ENCODE results near the gene ATG10. TPM values are rescaled to one million over a fixed set of nuclear protein-coding genes. Genes with fewer than 3 reads are reported as not detected.
"Not testable (repeated sequence)": the region's sequence is repeated elsewhere in the genome, so short reads cannot be mapped to it uniquely, and the experiment has no call there.

Gene ATG10
- total RNA-seq, 1 donor from 2014 or later, result 5.3 TPM

GRCh38 chr5:81980160-81980559 is 8.3 kb downstream of the ATG10 start:
- Mint-ChIP-seq H3K9me3 (no peaks in the 10 kb centered on the region), H3K4me1 (no peaks in the 10 kb centered on the region), H3K27ac (no peak overlapping the region), H3K27me3 (no peaks in the 10 kb centered on the region), H3K36me3 (ENCODE audit: low read depth) (peaks cover 22% of the 10 kb centered on the region), H3K4me3 (no peak overlapping the region)
- ATAC-seq (ENCODE audit: low read depth) (no peak), DNase-seq (no peak)
- no peak for TF ChIP-seq CTCF (IDR thresholded peaks at IDR 0.05)
- ChIA-PET CTCF (no interaction called here), POLR2A (interaction anchor here (0.7 to 1.1 kb wide), 2 partner anchors 8 to 87 kb away, joined by 4 to 5 read pairs; partner anchors contain the start of gene ATG10)
- intact Hi-C loops (cut with micrococcal nuclease), result no loop called here

GRCh38 chr5:81980598-81981260 is 8.9 kb downstream of the ATG10 start:
- Mint-ChIP-seq H3K27ac (no peak overlapping the region), H3K27me3 (no peaks in the 10 kb centered on the region), H3K4me1 (no peaks in the 10 kb centered on the region), H3K36me3 (ENCODE audit: low read depth) (peaks cover 22% of the 10 kb centered on the region), H3K9me3 (no peaks in the 10 kb centered on the region), H3K4me3 (no peak overlapping the region)
- no peak for TF ChIP-seq CTCF (IDR thresholded peaks at IDR 0.05)
- ChIA-PET CTCF (no interaction called here), POLR2A (interaction anchor here (0.7 to 1.1 kb wide), 2 partner anchors 9 to 88 kb away, joined by 4 to 5 read pairs; partner anchors contain the start of gene ATG10)
- ATAC-seq (ENCODE audit: low read depth) (no peak), DNase-seq (no peak)
- intact Hi-C loops (cut with micrococcal nuclease), result no loop called here

- CTCF ChIA-PET; intact Hi-C loops (cut with micrococcal nuclease); H3K4me3 Mint-ChIP-seq; POLR2A ChIA-PET; H3K4me1 Mint-ChIP-seq; H3K9me3 Mint-ChIP-seq; H3K27me3 Mint-ChIP-seq; H3K27ac Mint-ChIP-seq; ATAC-seq (ENCODE audit: low read depth); DNase-seq: not testable (repeated sequence)
- H3K36me3 Mint-ChIP-seq (ENCODE audit: low read depth), result peaks cover 23% of the 10 kb centered on the region
Observed at GRCh38 chr5:81982172-81982685, 10.4 kb downstream of the ATG10 start.

DNA sequence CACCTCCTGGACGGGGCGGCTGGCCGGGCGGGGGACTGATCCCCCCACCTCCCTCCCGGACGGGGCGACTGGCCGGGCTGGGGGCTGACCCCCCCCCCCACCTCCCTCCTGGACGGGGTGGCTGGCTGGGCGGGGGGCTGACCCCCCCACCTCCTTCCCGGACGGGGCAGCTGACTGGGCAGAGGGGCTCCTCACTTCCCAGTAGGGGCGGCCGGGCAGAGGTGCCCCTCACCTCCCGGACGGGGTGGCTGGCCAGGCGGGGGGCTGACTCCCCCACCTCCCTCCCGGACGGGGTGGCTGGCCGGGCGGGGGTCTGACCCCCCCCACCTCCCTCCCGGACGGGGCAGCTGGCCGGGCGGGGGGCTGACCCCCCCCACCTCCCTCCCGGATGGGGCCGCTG is 11.3 kb downstream of the ATG10 start:
- H3K27ac Mint-ChIP-seq; H3K4me1 Mint-ChIP-seq; DNase-seq; POLR2A ChIA-PET; H3K9me3 Mint-ChIP-seq; ATAC-seq (ENCODE audit: low read depth); H3K27me3 Mint-ChIP-seq; intact Hi-C loops (cut with micrococcal nuclease); H3K4me3 Mint-ChIP-seq; CTCF ChIA-PET: not testable (repeated sequence)
- peaks cover 19% of the 10 kb centered on the region for H3K36me3 Mint-ChIP-seq (ENCODE audit: low read depth)

DNA sequence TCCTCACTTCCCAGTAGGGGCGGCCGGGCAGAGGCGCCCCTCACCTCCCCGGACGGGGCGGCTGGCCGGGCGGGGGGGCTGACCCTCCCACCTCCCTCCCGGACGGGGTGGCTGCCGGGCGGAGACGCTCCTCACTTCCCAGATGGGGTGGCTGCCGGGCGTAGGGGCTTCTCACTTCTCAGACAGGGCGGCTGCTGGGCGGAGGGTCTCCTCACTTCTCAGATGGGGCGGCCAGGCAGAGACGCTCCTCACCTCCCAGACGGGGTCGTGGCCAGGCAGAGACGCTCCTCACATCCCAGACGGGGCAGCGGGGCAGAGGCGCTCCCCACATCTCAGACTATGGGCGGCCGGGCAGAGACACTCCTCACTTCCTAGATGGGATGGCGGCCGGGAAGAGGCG is 11.7 kb downstream of the ATG10 start:
- CTCF ChIA-PET; POLR2A ChIA-PET; ATAC-seq (ENCODE audit: low read depth); DNase-seq; H3K27ac Mint-ChIP-seq; intact Hi-C loops (cut with micrococcal nuclease); H3K4me3 Mint-ChIP-seq; H3K4me1 Mint-ChIP-seq; H3K9me3 Mint-ChIP-seq; H3K27me3 Mint-ChIP-seq: not testable (repeated sequence)
- H3K36me3 Mint-ChIP-seq (ENCODE audit: low read depth), result peaks cover 18% of the 10 kb centered on the region

GRCh38 chr5:81986126-81986525 is 14.3 kb downstream of the ATG10 start:
- ChIA-PET POLR2A (no interaction called here), CTCF (no interaction called here)
- intact Hi-C loops (cut with micrococcal nuclease), result no loop called here
- TF ChIP-seq CTCF (IDR thresholded peaks at IDR 0.05), result no peak
- no peaks in the 10 kb centered on the region for H3K4me1 Mint-ChIP-seq
- no peak for DNase-seq
- no peaks in the 10 kb centered on the region for H3K9me3 Mint-ChIP-seq
- no peak for ATAC-seq (ENCODE audit: low read depth)
- H3K27me3 Mint-ChIP-seq, result no peaks in the 10 kb centered on the region
- H3K27ac Mint-ChIP-seq, result no peak overlapping the region
- peaks cover 20% of the 10 kb centered on the region for H3K36me3 Mint-ChIP-seq (ENCODE audit: low read depth)
- no peak overlapping the region for H3K4me3 Mint-ChIP-seq

Measured in activated B cell treated with CpG ODN at 0.5 μM for 24 hours (primary cell).